Astrocyte (in vitro differentiated cells and primary cell): Measurements from ENCODE around the gene CNTNAP2. TPM values are rescaled to one million over a fixed set of nuclear protein-coding genes. Genes with fewer than 3 reads are reported as not detected.

Source experiments
- DNase-seq: peaks from one replicate; pipeline ENCODE4 v3.0.0-alpha.2; 2010; ENCODE audit warnings: low read depth
- FAIRE-seq: peaks from 2 replicates; lab custom pipeline; 2011; peaks lifted over from hg19 to GRCh38; lab: Jason Lieb, UNC
- H2AFZ ChIP-seq: 2 replicates; pipeline ENCODE4 v1.6.0; 2012; ENCODE audit warnings: low read depth, low read length, inconsistent platforms
- H3K27ac ChIP-seq: 2 replicates; pipeline ENCODE4 v1.5.1; 2011; ENCODE audit warnings: low read depth, low read length, inconsistent platforms
- H3K27me3 ChIP-seq: 2 replicates; pipeline ENCODE4 v1.6.0; 2011; ENCODE audit warnings: low read length, inconsistent platforms; ENCODE audit not compliant: insufficient read depth
- H3K36me3 ChIP-seq: 2 replicates; pipeline ENCODE4 v1.5.1; 2011; ENCODE audit warnings: low read length, inconsistent platforms; ENCODE audit not compliant: insufficient read depth
- H3K4me1 ChIP-seq: 2 replicates; pipeline ENCODE4 v1.5.1; 2011; ENCODE audit warnings: low read length, inconsistent platforms; ENCODE audit not compliant: insufficient read depth
- H3K4me2 ChIP-seq: 2 replicates; pipeline ENCODE4 v1.6.0; 2012; ENCODE audit warnings: low read length, inconsistent platforms
- H3K4me3 ChIP-seq: 2 replicates; pipeline ENCODE4 v1.5.1; 2011; ENCODE audit warnings: low read depth, mild to moderate bottlenecking, low read length, inconsistent platforms; ENCODE audit not compliant: insufficient read depth
- H3K79me2 ChIP-seq: 2 replicates; pipeline ENCODE4 v1.6.0; 2012; ENCODE audit warnings: mild to moderate bottlenecking, low read length, inconsistent platforms; ENCODE audit not compliant: insufficient read depth
- H3K9ac ChIP-seq: 2 replicates; pipeline ENCODE4 v1.6.0; 2012; ENCODE audit warnings: mild to moderate bottlenecking, low read length, inconsistent platforms
- H3K9me3 ChIP-seq: 2 replicates; pipeline ENCODE4 v1.5.1; 2012; ENCODE audit warnings: low read depth, mild to moderate bottlenecking, low read length, inconsistent platforms; ENCODE audit not compliant: insufficient read depth
- H4K20me1 ChIP-seq: 2 replicates; pipeline ENCODE4 v1.6.0; 2012; ENCODE audit warnings: low read length, inconsistent platforms; ENCODE audit not compliant: insufficient read depth
- H3K27ac Mint-ChIP-seq: one replicate; pipeline ENCODE4 v1.8.0; 2021; ENCODE audit warnings: mild to moderate bottlenecking, mixed read lengths; ENCODE audit not compliant: unreplicated experiment
- H3K27me3 Mint-ChIP-seq: one replicate; pipeline ENCODE4 v1.8.0; 2021; ENCODE audit warnings: low read depth, mixed read lengths; ENCODE audit not compliant: unreplicated experiment
- H3K36me3 Mint-ChIP-seq: one replicate; pipeline ENCODE4 v1.8.0; 2021; ENCODE audit warnings: low read depth, mixed read lengths; ENCODE audit not compliant: unreplicated experiment
- H3K4me1 Mint-ChIP-seq: one replicate; pipeline ENCODE4 v1.8.0; 2021; ENCODE audit warnings: low read depth, mixed read lengths; ENCODE audit not compliant: unreplicated experiment
- H3K4me3 Mint-ChIP-seq: one replicate; pipeline ENCODE4 v1.8.0; 2021; ENCODE audit warnings: mild to moderate bottlenecking, moderate library complexity, mixed read lengths; ENCODE audit not compliant: unreplicated experiment
- H3K9me3 Mint-ChIP-seq: one replicate; pipeline ENCODE4 v1.8.0; 2021; ENCODE audit warnings: mild to moderate bottlenecking, mixed read lengths; ENCODE audit not compliant: unreplicated experiment
- CTCF ChIP-seq: IDR thresholded peaks from 2 replicates; pipeline ENCODE4 v1.5.1; 2011; ENCODE audit warnings: low read depth, mild to moderate bottlenecking, inconsistent platforms, low read length, moderate library complexity; ENCODE audit not compliant: insufficient read depth
- EZH2 ChIP-seq: IDR thresholded peaks from 2 replicates; pipeline ENCODE4 v1.6.1; 2012; ENCODE audit warnings: mild to moderate bottlenecking, low read length, inconsistent platforms; ENCODE audit not compliant: insufficient read depth
- total RNA-seq: library from RNA; stranded (reverse); gene quantifications from 2 replicates; pipeline ENCODE4 v1.2.1, GENCODE V29; 2021

Gene CNTNAP2
- total RNA-seq, 1 donor from 2014 or later: 20.0 TPM

- Mint-ChIP-seq H3K4me1 (peaks cover 5% of the 10 kb centered on the region), H3K9me3 (no peaks in the 10 kb centered on the region), H3K4me3 (no peak overlapping the region), H3K27me3 (no peaks in the 10 kb centered on the region), H3K36me3 (no peaks in the 10 kb centered on the region), H3K27ac (no peak overlapping the region)
- Histone ChIP-seq H3K4me2 (no peak overlapping the region), H3K9me3 (no peaks in the 10 kb centered on the region), H3K36me3 (no peaks in the 10 kb centered on the region), H4K20me1 (no peaks in the 10 kb centered on the region), H3K4me1 (no peaks in the 10 kb centered on the region), H3K27me3 (no peaks in the 10 kb centered on the region), H3K79me2 (no peaks in the 10 kb centered on the region), H3K27ac (no peak overlapping the region), H3K4me3 (no peak overlapping the region), H2AFZ (no peak overlapping the region), H3K9ac (no peak overlapping the region)
- no peak for TF ChIP-seq EZH2
- no peak for TF ChIP-seq CTCF
- FAIRE-seq (no peak), DNase-seq (no peak)
Observed at GRCh38 chr7:147023440-147023839, 906.8 kb downstream of the CNTNAP2 start.

- no peak for FAIRE-seq
- H2AFZ ChIP-seq: no peak overlapping the region
- Mint-ChIP-seq H3K27me3 (no peaks in the 10 kb centered on the region), H3K27ac (no peak overlapping the region), H3K9me3 (no peaks in the 10 kb centered on the region), H3K4me3 (no peak overlapping the region), H3K4me1 (no peaks in the 10 kb centered on the region), H3K36me3 (no peaks in the 10 kb centered on the region)
- no peak overlapping the region for H3K4me3 ChIP-seq
- no peak overlapping the region for H3K4me2 ChIP-seq
- DNase-seq: no peak
- H4K20me1 ChIP-seq: no peaks in the 10 kb centered on the region
- H3K27ac ChIP-seq: no peak overlapping the region
- H3K9me3 ChIP-seq: no peaks in the 10 kb centered on the region
- no peaks in the 10 kb centered on the region for H3K27me3 ChIP-seq
- no peak for TF ChIP-seq CTCF
- no peak for TF ChIP-seq EZH2
- H3K9ac ChIP-seq: no peak overlapping the region
- H3K4me1 ChIP-seq: no peaks in the 10 kb centered on the region
- H3K79me2 ChIP-seq: no peaks in the 10 kb centered on the region
- no peaks in the 10 kb centered on the region for H3K36me3 ChIP-seq
Observed at GRCh38 chr7:147029953-147030352, 913.4 kb downstream of the CNTNAP2 start.

GRCh38 chr7:147033641-147034040 is 917.0 kb downstream of the CNTNAP2 start:
- H3K79me2 ChIP-seq: no peaks in the 10 kb centered on the region
- FAIRE-seq (no peak), DNase-seq (no peak)
- H2AFZ ChIP-seq: no peak overlapping the region
- Mint-ChIP-seq H3K4me3 (no peak overlapping the region), H3K4me1 (no peaks in the 10 kb centered on the region), H3K27me3 (no peaks in the 10 kb centered on the region), H3K9me3 (no peaks in the 10 kb centered on the region), H3K36me3 (no peaks in the 10 kb centered on the region), H3K27ac (no peak overlapping the region)
- H3K27me3 ChIP-seq: no peaks in the 10 kb centered on the region
- H3K36me3 ChIP-seq: no peaks in the 10 kb centered on the region
- H3K9me3 ChIP-seq: no peaks in the 10 kb centered on the region
- no peak overlapping the region for H3K4me3 ChIP-seq
- no peak overlapping the region for H3K4me2 ChIP-seq
- H4K20me1 ChIP-seq: no peaks in the 10 kb centered on the region
- TF ChIP-seq CTCF: no peak
- no peak overlapping the region for H3K9ac ChIP-seq
- H3K4me1 ChIP-seq: no peaks in the 10 kb centered on the region
- no peak overlapping the region for H3K27ac ChIP-seq
